ENCODE measurements around the gene NARS2.
"Not testable (repeated sequence)": the region's sequence is repeated elsewhere in the genome, so short reads cannot be mapped to it uniquely, and the experiment has no call there.

The NARS2 gene

GRCh38 chr11:78504708-78505107 lies 70.0 kb downstream of the NARS2 start:
- intact Hi-C loops (cut with DNase I) = no loop called here
- no peak for DNase-seq

- intact Hi-C loops (cut with DNase I) = no loop called here
- no peak for DNase-seq
Measured at GRCh38 chr11:78504181-78504580, 70.5 kb downstream of the NARS2 start.

- no peak for DNase-seq
- intact Hi-C loops (cut with DNase I) = no loop called here
Measured at GRCh38 chr11:78499971-78500370, 74.7 kb downstream of the NARS2 start.

- intact Hi-C loops (cut with DNase I) = no loop called here
- DNase-seq = no peak
Measured at GRCh38 chr11:78497293-78497692, 77.4 kb downstream of the NARS2 start.

- intact Hi-C loops (cut with DNase I) = no loop called here
- DNase-seq = no peak
Measured at GRCh38 chr11:78493413-78493975, 81.2 kb downstream of the NARS2 start.

GRCh38 chr11:78492973-78493372 lies 81.7 kb downstream of the NARS2 start:
- intact Hi-C loops (cut with DNase I) = no loop called here
- no peak for DNase-seq

GRCh38 chr11:78489184-78489583 lies 85.5 kb downstream of the NARS2 start:
- no peak for DNase-seq
- intact Hi-C loops (cut with DNase I) = no loop called here

GRCh38 chr11:78478536-78478935 lies 96.1 kb downstream of the NARS2 start:
- no peak for DNase-seq
- intact Hi-C loops (cut with DNase I) = no loop called here

- DNase-seq = peak in 1 of 10 donors; percentile 46
- intact Hi-C loops (cut with DNase I) = no loop called here
Measured at GRCh38 chr11:78476066-78476465, 98.6 kb downstream of the NARS2 start.

GRCh38 chr11:78474451-78474850 lies 100.2 kb downstream of the NARS2 start:
- DNase-seq = no peak
- intact Hi-C loops (cut with DNase I) = no loop called here

- no peak for DNase-seq
- intact Hi-C loops (cut with DNase I) = no loop called here
Measured at GRCh38 chr11:78472905-78473304, 101.8 kb downstream of the NARS2 start.

- intact Hi-C loops (cut with DNase I) = no loop called here
- DNase-seq = no peak
Measured at GRCh38 chr11:78472382-78472781, 102.3 kb downstream of the NARS2 start.

- intact Hi-C loops (cut with DNase I) = no loop called here
- DNase-seq = no peak
Measured at GRCh38 chr11:78470861-78471442, 103.7 kb downstream of the NARS2 start.

- intact Hi-C loops (cut with DNase I) = no loop called here
- no peak for DNase-seq
Measured at GRCh38 chr11:78469896-78470295, 104.8 kb downstream of the NARS2 start.

- no peak for DNase-seq
- intact Hi-C loops (cut with DNase I) = no loop called here
Measured at GRCh38 chr11:78467931-78468330, 106.7 kb downstream of the NARS2 start.

- DNase-seq = no peak
- intact Hi-C loops (cut with DNase I) = no loop called here
Measured at GRCh38 chr11:78467370-78467769, 107.3 kb downstream of the NARS2 start.

GRCh38 chr11:78465169-78465942 lies 109.3 kb downstream of the NARS2 start:
- no peak for DNase-seq
- intact Hi-C loops (cut with DNase I) = no loop called here

GRCh38 chr11:78464787-78465168 lies 109.9 kb downstream of the NARS2 start:
- DNase-seq; intact Hi-C loops (cut with DNase I): not testable (repeated sequence)

- DNase-seq = no peak
- intact Hi-C loops (cut with DNase I) = no loop called here
Measured at GRCh38 chr11:78460471-78460870, 114.2 kb downstream of the NARS2 start.

- intact Hi-C loops (cut with DNase I) = no loop called here
- no peak for DNase-seq
Measured at GRCh38 chr11:78459738-78460137, 114.9 kb downstream of the NARS2 start.

- intact Hi-C loops (cut with DNase I) = no loop called here
Measured at GRCh38 chr11:78457448-78457847, 117.2 kb downstream of the NARS2 start.

More at GRCh38 chr11:78457448-78457847, 117.2 kb downstream of the NARS2 start:
- DNase-seq = no peak

Measured in posterior cingulate gyrus (tissue), 11 donors.